Body of pancreas (tissue), 4 donors: Measurements from ENCODE around the gene EFNA5.

Source experiments
- POLR2A ChIP-seq, 3 donors: fragments of 450-650 bp; IDR thresholded peaks; one replicate each; pipeline ENCODE4 v1.6.1; 2016; ENCODE audit warnings: antibody characterized with exemption in 3 of 3, mild to moderate bottlenecking in 2 of 3
- TF ChIP-seq, protein P1 (sequence below), 7 experiments: fragments of 450-650 bp in 4 of 7; fragments of 200-600 bp in 3 of 7; sonication (generic) in 3 of 7; IDR thresholded peaks; one replicate each; pipeline ENCODE4 v1.5.1; 2016 to 2019; ENCODE audit warnings: antibody characterized with exemption in 7 of 7

DNA sequence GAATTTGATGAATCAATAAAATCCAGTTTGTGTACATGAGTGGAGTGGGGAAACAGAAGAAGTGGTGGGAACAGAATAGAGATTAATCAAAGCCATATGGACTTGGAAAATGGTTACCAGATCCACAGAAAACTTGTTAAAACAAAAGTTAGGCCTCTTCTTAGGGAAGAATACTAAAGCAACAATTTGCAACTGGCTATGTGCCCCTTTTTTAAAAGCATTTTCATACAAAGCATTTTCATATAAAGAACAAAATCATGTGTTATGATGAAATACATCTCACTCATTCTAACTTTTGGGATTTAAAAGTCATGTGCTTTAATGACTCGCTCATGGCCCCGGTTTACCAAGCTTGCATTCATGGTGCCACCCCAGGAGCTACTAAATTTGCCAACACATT is 276.9 kb downstream of the EFNA5 start:
- TF ChIP-seq, protein P1, sequence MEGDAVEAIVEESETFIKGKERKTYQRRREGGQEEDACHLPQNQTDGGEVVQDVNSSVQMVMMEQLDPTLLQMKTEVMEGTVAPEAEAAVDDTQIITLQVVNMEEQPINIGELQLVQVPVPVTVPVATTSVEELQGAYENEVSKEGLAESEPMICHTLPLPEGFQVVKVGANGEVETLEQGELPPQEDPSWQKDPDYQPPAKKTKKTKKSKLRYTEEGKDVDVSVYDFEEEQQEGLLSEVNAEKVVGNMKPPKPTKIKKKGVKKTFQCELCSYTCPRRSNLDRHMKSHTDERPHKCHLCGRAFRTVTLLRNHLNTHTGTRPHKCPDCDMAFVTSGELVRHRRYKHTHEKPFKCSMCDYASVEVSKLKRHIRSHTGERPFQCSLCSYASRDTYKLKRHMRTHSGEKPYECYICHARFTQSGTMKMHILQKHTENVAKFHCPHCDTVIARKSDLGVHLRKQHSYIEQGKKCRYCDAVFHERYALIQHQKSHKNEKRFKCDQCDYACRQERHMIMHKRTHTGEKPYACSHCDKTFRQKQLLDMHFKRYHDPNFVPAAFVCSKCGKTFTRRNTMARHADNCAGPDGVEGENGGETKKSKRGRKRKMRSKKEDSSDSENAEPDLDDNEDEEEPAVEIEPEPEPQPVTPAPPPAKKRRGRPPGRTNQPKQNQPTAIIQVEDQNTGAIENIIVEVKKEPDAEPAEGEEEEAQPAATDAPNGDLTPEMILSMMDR (IDR thresholded peaks at IDR 0.05): no peak
- no peak for TF ChIP-seq POLR2A (IDR thresholded peaks at IDR 0.05)
